Measurements from ENCODE around the gene BTBD2.

- no peak for TF ChIP-seq POLR2AphosphoS5 (IDR thresholded peaks at IDR 0.05)
- no peak for TF ChIP-seq CTCF (IDR thresholded peaks at IDR 0.05)
- no peak for TF ChIP-seq POLR2A (IDR thresholded peaks at IDR 0.05; ENCODE audit: low read depth)
- TF ChIP-seq EP300 (IDR thresholded peaks at IDR 0.05), result no peak
Observed at GRCh38 chr19:2013683-2013961, 1.9 kb downstream of the BTBD2 start.

Measured in esophagus muscularis mucosa (tissue), 4 donors.